CD4-positive, CD25-positive, alpha-beta regulatory T cell (primary cell): Measurements from ENCODE around the gene RASAL1. TPM values are rescaled to one million over a fixed set of nuclear protein-coding genes. Genes with fewer than 3 reads are reported as not detected.

ENCODE experiments used
- ATAC-seq, 2 donors: fragments of 150-1000 bp; cut with Tn5 transposase; one replicate each; pipeline ENCODE4 v1.10.0; 2021; ENCODE audit warnings: low read depth in 2 of 2, moderate number of reproducible peaks in 2 of 2, moderate library complexity in 1 of 2
- DNase-seq, 3 donors: peaks; one replicate each; pipeline versions ENCODE4 v3.0.0 to v3.0.0-alpha.2; 2012 to 2022; ENCODE audit warnings: mixed read lengths in 1 of 3
- H3K27ac ChIP-seq: one replicate; pipeline ENCODE4 v1.7.0; 2013; ENCODE audit warnings: mild to moderate bottlenecking, low read length; ENCODE audit not compliant: insufficient read depth, poor library complexity, severe bottlenecking
- H3K27me3 ChIP-seq: one replicate; pipeline ENCODE4 v1.7.0; 2013; ENCODE audit warnings: low read length; ENCODE audit not compliant: control insufficient read depth, insufficient read depth
- H3K36me3 ChIP-seq: one replicate; pipeline ENCODE4 v1.7.0; 2013; ENCODE audit warnings: mild to moderate bottlenecking, low read length, moderate library complexity; ENCODE audit not compliant: control insufficient read depth, insufficient read depth
- H3K4me1 ChIP-seq: 2 replicates; pipeline ENCODE4 v1.7.0; 2013; ENCODE audit warnings: mild to moderate bottlenecking, low read length; ENCODE audit not compliant: insufficient read depth, control insufficient read depth, poor library complexity, severe bottlenecking
- H3K4me3 ChIP-seq: one replicate; pipeline ENCODE4 v1.7.0; 2013; ENCODE audit warnings: low read depth, mild to moderate bottlenecking, low read length, moderate library complexity
- H3K9me3 ChIP-seq, 2 experiments: 1 replicate in 1 of 2; 2 replicates in 1 of 2; pipeline ENCODE4 v1.7.0; 2013; ENCODE audit warnings: low read length in 2 of 2, mild to moderate bottlenecking in 1 of 2, moderate library complexity in 1 of 2; ENCODE audit not compliant: control insufficient read depth in 2 of 2
- H3K27ac Mint-ChIP-seq, 3 donors: one replicate each; pipeline ENCODE4 v1.8.0; 2020 to 2022; ENCODE audit warnings: mild to moderate bottlenecking in 3 of 3, mixed read lengths in 3 of 3, moderate library complexity in 2 of 3
- H3K27me3 Mint-ChIP-seq: one replicate; pipeline ENCODE4 v1.8.0; 2022; ENCODE audit warnings: mild to moderate bottlenecking, mixed read lengths
- H3K36me3 Mint-ChIP-seq: one replicate; pipeline ENCODE4 v1.8.0; 2020; ENCODE audit warnings: mixed read lengths
- H3K4me1 Mint-ChIP-seq, 4 donors: one replicate each; pipeline ENCODE4 v1.8.0; 2020 to 2022; ENCODE audit warnings: mixed read lengths in 4 of 4, mild to moderate bottlenecking in 1 of 4
- H3K4me3 Mint-ChIP-seq, 4 donors: one replicate each; pipeline ENCODE4 v1.8.0; 2020 to 2022; ENCODE audit warnings: mild to moderate bottlenecking in 4 of 4, mixed read lengths in 4 of 4, moderate library complexity in 3 of 4
- H3K9me3 Mint-ChIP-seq, 7 donors: one replicate each; pipeline ENCODE4 v1.8.0; 2020 to 2022; ENCODE audit warnings: mixed read lengths in 7 of 7, mild to moderate bottlenecking in 3 of 7, moderate library complexity in 2 of 7
- polyA plus RNA-seq, 4 donors: library from polyadenylated mRNA; unstranded; fragments of 300-500 nt; fragmentation: Illumina TruSeq; gene quantifications; one replicate each; pipeline ENCODE4 v1.2.3, GENCODE V29; 2021
- total RNA-seq: library from RNA; stranded (reverse); gene quantifications from one replicate; pipeline ENCODE4 v1.2.3, GENCODE V29; 2022

Gene RASAL1
- total and polyA plus RNA-seq, 5 donors from 2014 or later, result 0.42 to 0.79 (median 0.73) TPM; not detected in 2

DNA sequence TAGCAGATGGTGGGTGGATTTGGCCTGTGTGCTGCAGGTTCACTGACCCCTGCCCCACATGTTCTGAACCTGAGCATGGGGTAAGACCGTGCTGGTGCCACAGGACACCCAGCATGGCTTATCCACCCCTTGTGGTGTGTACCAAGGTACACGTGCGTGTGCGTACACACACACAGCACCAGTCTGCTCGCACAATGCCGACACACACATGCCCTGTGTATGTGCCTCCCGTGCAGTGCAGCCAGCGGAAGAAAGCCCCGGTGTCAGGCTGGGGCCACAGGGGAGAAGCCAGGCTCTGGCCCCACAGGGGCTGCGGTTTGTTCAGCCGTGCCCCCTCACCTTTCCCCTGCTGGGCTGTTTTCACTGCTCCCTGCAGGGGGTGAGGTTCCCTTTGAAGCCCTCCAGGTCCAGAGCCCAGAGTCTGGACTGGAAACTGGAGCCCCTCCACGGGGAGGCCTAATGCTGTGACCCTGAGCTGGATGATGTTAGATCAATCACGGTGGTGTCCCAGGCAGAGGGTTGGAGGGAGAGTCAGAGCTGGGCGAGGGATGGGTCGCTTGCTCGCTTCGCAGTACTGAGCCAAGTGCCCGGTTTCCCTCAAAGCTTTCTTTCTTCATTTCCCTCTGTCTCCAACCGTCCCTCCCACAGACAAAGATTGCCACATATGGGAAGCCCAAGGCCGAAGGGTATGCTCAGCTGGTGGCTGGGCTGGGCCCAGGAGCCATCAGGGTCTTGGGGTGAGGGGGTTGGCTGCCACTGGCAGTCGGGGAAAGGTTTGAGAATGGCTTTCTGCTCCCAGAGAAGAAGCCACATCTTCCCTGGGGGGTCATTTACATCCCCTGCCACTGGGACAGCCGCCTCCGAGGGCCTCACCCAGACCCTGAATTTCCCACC is 72.8 kb downstream of the RASAL1 start:
- Histone ChIP-seq H3K36me3 (no peaks in the 10 kb centered on the region), H3K9me3 (no peaks in the 10 kb centered on the region), H3K4me1 (peaks cover 15% of the 10 kb centered on the region), H3K27ac (no peak overlapping the region), H3K4me3 (no peak overlapping the region), H3K27me3 (no peaks in the 10 kb centered on the region)
- Mint-ChIP-seq H3K4me1 (peaks cover 4 to 33% (median 9%) of the 10 kb centered on the region in 4 donors), H3K27ac (peak overlapping the region in 1 of 3 donors; percentile 76), H3K27me3 (no peaks in the 10 kb centered on the region), H3K9me3 (no peaks in the 10 kb centered on the region), H3K36me3 (no peaks in the 10 kb centered on the region), H3K4me3 (no peak overlapping the region)
- ATAC-seq, result no peak
- no peak for DNase-seq

GRCh38 chr12:113061061-113061694 is 74.4 kb downstream of the RASAL1 start:
- DNase-seq (no peak), ATAC-seq (no peak)
- peak overlapping the region in 1 of 4 donors; percentile 21 for H3K4me3 Mint-ChIP-seq
- H3K27me3 ChIP-seq, result no peaks in the 10 kb centered on the region
- H3K9me3 Mint-ChIP-seq, result no peaks in the 10 kb centered on the region
- no peaks in the 10 kb centered on the region for H3K36me3 Mint-ChIP-seq
- H3K27me3 Mint-ChIP-seq, result no peaks in the 10 kb centered on the region
- H3K36me3 ChIP-seq, result no peaks in the 10 kb centered on the region
- peaks cover 4 to 28% (median 10%) of the 10 kb centered on the region in 4 donors for H3K4me1 Mint-ChIP-seq
- H3K27ac ChIP-seq, result no peak overlapping the region
- H3K27ac Mint-ChIP-seq, result peak overlapping the region in 2 of 3 donors; percentile 49 to 83
- no peaks in the 10 kb centered on the region for H3K9me3 ChIP-seq
- peaks cover 26% of the 10 kb centered on the region for H3K4me1 ChIP-seq
- H3K4me3 ChIP-seq, result no peak overlapping the region

DNA sequence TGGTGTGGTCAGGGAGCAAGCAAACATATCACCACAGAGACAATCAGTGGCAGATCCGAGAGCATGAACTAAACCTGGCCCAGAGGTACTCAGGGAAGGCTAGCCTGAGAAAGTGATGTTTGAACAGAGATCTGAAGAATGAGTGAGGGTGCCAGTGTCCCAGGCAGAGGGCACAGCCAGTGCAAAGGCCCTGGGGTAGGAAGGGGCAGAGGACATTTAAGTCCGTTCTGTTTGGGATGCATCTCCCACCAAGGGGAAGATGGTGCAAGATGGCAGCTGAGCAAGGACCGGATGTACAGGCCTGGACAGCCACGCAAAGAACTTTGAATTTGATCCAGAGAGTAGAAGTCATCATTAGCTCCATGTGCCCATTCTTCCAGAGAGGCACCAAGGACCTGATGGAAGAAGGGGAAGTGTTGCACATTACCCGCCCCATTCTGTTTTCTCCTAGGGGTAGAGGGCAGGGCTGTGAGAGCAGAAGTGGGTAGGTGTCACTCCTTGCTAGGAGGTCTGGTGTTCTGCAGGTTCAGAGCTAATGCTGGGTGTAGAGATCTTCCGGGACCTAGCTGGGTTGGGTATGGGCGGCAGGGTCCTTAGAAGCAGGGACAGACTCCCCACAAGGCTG is 75.1 kb downstream of the RASAL1 start:
- H3K4me1 ChIP-seq, result peaks cover 31% of the 10 kb centered on the region
- peak overlapping the region in 2 of 3 donors; percentile 40 to 49 for H3K27ac Mint-ChIP-seq

DNA sequence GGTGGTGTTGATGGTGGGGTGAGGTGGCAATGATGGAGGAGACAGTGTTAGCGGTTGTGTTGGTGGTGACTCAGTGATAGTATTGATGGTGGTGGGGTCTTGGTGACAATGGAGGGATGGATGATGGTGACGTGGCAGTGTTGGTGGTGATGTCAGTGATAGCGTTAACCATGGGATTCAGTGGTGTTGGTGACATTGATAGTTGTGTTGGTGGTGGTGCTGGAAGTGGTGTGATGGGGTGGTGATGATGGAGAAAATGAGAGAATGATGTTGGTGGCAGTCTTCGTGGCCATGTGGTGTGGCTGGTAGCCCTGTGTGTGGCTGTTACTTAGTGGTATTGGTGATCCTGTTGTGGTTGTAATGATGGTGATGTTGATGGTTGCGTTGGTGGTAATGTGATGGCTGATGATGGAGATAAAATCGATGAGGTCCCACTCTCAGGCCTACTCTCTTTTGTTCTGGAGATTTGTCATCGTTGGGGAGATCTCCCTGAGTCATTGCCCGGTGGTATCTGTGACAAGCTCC is 76.4 kb downstream of the RASAL1 start:
- Histone ChIP-seq H3K27me3 (peaks cover 2% of the 10 kb centered on the region), H3K4me3 (no peak overlapping the region), H3K4me1 (peaks cover 35% of the 10 kb centered on the region), H3K27ac (no peak overlapping the region), H3K9me3 (no peaks in the 10 kb centered on the region), H3K36me3 (no peaks in the 10 kb centered on the region)
- Mint-ChIP-seq H3K36me3 (no peaks in the 10 kb centered on the region), H3K9me3 (no peaks in the 10 kb centered on the region), H3K4me3 (no peak overlapping the region), H3K27me3 (peaks cover 8% of the 10 kb centered on the region), H3K27ac (no peak overlapping the region), H3K4me1 (peaks cover 0 to 29% (median 10%) of the 10 kb centered on the region in 4 donors)
- ATAC-seq, result no peak
- no peak for DNase-seq

More for the DNA sequence above, 75.1 kb downstream of the RASAL1 start:
- no peaks in the 10 kb centered on the region for H3K36me3 Mint-ChIP-seq
- DNase-seq (no peak), ATAC-seq (no peak)
- peaks cover 4 to 26% (median 12%) of the 10 kb centered on the region in 4 donors for H3K4me1 Mint-ChIP-seq
- no peaks in the 10 kb centered on the region for H3K27me3 Mint-ChIP-seq
- no peak overlapping the region for H3K4me3 ChIP-seq
- no peaks in the 10 kb centered on the region for H3K9me3 Mint-ChIP-seq
- H3K27me3 ChIP-seq, result no peaks in the 10 kb centered on the region
- H3K4me3 Mint-ChIP-seq, result peak overlapping the region in 1 of 4 donors; percentile 21
- no peaks in the 10 kb centered on the region for H3K9me3 ChIP-seq
- H3K36me3 ChIP-seq, result no peaks in the 10 kb centered on the region
- no peak overlapping the region for H3K27ac ChIP-seq

DNA sequence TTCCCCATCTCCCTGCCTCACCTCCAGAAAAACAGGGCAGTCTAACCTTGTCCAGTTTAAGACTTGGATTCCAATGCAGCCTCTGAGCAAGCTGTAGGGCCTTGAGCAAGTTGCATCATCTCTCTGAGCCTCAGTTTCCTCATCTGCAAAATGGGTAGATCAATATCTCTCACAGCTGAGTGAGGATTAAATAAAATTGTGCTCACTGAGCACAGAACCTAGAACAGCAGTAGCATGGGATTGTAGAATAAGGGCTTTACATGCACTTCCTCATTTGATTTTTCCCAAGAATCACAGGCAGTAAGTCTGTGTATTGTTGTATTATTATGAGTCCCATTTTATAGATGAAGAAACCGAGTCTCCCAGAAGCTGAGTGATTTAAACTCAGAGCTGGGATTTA is 77.0 kb downstream of the RASAL1 start:
- Histone ChIP-seq H3K4me3 (peak overlapping the region; percentile 1), H3K4me1 (peaks cover 31% of the 10 kb centered on the region), H3K36me3 (no peaks in the 10 kb centered on the region), H3K27ac (no peak overlapping the region), H3K9me3 (no peaks in the 10 kb centered on the region), H3K27me3 (peaks cover 2% of the 10 kb centered on the region)
- H3K27ac Mint-ChIP-seq, result no peak overlapping the region
- no peaks in the 10 kb centered on the region for H3K9me3 Mint-ChIP-seq
- ATAC-seq (no peak), DNase-seq (no peak)
- H3K27me3 Mint-ChIP-seq, result peaks cover 8% of the 10 kb centered on the region
- peaks cover 0 to 29% (median 10%) of the 10 kb centered on the region in 4 donors for H3K4me1 Mint-ChIP-seq
- no peaks in the 10 kb centered on the region for H3K36me3 Mint-ChIP-seq
- no peak overlapping the region for H3K4me3 Mint-ChIP-seq

- H3K4me1 Mint-ChIP-seq, result peaks cover 0 to 33% (median 12%) of the 10 kb centered on the region in 4 donors
- no peaks in the 10 kb centered on the region for H3K36me3 ChIP-seq
- no peak for DNase-seq
- no peaks in the 10 kb centered on the region for H3K36me3 Mint-ChIP-seq
- peaks cover 31% of the 10 kb centered on the region for H3K4me1 ChIP-seq
- peak overlapping the region; percentile 35 to 84 (median 80) for H3K4me3 Mint-ChIP-seq
- peaks cover 2% of the 10 kb centered on the region for H3K27me3 ChIP-seq
- H3K9me3 ChIP-seq, result no peaks in the 10 kb centered on the region
- peak overlapping the region in 2 of 3 donors; percentile 55 to 81 for H3K27ac Mint-ChIP-seq
- peaks cover 8% of the 10 kb centered on the region for H3K27me3 Mint-ChIP-seq
- H3K9me3 Mint-ChIP-seq, result no peaks in the 10 kb centered on the region
- no peak overlapping the region for H3K4me3 ChIP-seq
- no peak overlapping the region for H3K27ac ChIP-seq
- no peak for ATAC-seq
Measured at GRCh38 chr12:113057565-113058485, 77.7 kb downstream of the RASAL1 start.
